HG02759 (cell line): Measurements from ENCODE around the gene AARS2.
A peak's percentile ranks its signal among the peaks of the same experiment; 100 is the strongest.

Source experiments
- ATAC-seq: cut with Tn5 transposase; IDR thresholded peaks from one replicate; pipeline ENCODE4 v1.9.1; 2021; ENCODE audit warnings: mild to moderate bottlenecking, moderate library complexity; ENCODE audit not compliant: unreplicated experiment

The AARS2 gene

DNA sequence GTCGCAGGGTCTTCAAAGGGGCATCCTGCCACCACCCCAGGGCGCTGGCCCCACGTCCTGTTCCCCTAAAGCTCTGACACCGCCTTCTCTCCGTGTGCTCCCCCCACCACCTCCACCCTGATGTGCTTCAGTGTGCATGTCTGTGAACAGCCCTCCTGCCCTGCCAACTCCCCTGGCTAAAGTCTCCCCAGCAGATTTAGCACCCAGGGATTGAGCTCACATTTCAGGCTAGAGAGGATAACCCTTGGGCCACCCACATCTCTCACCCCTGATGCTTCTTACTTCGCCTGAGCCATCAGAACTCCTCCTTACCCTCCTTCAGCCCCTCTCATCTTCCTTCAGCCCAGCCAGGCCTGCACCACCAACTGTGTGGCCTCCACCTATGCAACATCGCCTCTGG lies 35.4 kb downstream of the AARS2 start:
- ATAC-seq, result no peak

DNA sequence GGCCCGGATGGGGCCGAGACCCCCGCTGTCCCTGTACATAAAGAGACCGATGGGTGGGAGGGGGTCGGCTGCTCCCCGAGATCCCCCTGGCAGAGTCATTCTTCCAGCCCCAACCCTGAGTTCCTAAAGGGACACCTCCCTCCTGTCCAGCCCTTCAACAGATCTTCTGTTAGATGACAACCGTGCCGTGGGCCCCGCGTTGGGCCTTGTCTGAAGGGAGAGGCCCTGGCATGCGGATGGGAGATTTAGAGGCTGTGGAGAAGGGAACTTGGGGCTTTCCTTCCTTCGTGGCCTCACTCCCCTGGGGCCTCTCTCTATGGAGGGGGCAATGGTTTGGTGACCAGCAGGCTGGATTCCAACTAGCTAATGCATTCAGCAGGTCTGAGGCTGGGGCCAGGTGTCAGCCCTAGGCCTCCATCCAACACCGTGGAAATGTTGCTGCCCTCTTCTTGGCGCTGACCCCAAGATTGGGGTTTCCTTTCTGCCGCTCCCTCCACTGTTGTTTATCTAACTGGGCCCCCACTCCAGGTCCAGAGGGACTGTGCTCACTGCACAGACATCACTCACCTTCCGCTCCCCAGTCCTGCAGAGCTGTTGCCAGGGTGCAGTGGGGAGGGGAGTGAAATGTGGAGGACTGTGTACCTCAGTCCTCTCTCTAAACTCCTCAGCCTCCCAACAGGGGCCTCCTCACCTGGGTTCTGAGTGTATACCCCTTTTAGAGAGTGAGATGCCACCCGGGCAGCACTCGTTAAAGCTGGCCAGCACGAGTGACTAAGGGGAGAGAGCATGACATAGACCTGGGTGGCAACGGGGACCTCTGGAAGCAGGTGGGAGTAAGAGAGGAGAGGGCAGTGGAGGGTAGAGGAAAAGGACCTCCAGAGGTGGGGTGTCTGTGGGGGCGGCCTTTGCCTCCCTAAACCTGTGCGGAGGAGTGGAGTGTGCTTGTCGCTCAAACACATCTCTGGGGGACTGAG lies 36.2 kb downstream of the AARS2 start:
- ATAC-seq, result no peak

DNA sequence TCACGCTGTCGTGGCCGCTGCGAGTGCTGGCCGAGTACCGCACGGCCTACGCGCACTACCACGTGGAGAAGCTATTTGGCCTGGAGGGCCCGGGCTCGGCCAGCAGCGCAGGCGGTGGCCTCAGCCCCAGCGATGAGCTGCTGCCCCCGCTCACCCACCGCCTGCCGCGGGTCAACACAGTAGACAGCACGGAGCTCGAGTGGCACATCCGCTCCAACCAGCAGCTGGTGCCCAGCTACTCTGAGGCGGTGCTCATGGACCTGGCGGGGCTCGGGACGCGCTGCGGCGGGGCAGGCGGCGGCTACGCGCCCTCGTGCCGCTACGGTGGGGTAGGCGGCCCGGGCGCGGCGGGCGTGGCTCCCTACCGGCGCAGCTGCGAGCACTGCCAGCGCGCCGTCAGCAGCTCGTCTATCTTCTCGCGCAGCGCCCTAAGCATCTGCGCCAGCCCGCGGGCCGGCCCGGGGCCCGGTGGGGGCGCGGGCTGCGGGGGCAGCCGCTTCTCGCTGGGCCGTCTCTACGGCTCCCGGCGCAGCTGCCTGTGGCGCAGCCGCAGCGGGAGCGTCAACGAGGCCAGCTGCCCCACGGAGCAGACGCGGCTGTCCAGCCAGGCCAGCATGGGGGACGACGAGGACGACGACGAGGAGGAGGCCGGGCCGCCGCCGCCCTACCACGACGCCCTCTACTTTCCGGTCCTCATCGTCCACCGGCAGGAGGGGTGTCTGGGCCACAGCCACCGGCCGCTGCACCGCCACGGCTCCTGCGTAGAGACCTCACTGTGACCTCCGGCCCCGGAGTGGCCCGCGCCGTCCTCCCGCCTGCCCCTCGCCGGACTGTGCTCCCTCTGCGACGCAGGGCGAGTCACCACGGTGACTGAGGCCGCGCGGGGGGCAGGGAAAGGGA lies 37.1 kb downstream of the AARS2 start:
- no peak for ATAC-seq

GRCh38 chr6:44275271-44275748 lies 37.8 kb downstream of the AARS2 start:
- ATAC-seq, result no peak

DNA sequence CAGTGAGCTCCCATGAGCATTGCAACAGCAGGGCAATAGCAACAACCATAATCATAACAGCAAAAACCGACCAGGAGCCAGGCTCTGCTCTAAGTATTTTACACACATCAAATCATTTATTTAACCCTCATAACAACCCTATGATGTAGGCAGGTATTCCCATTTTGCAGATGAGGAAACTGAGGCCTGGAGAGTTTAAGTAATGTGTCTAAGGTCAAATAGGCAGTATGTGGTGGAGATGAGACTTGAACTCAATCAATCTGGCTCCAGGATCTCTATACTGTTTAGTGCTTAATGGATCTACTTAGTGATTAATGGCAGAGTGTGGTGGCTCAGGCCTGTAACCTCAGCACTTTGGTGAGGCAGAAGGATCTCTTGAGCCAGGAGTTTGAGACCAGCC lies 39.5 kb downstream of the AARS2 start:
- no peak for ATAC-seq

GRCh38 chr6:44272999-44273566 lies 40.1 kb downstream of the AARS2 start:
- no peak for ATAC-seq

GRCh38 chr6:44272529-44272928 lies 40.6 kb downstream of the AARS2 start:
- no peak for ATAC-seq

DNA sequence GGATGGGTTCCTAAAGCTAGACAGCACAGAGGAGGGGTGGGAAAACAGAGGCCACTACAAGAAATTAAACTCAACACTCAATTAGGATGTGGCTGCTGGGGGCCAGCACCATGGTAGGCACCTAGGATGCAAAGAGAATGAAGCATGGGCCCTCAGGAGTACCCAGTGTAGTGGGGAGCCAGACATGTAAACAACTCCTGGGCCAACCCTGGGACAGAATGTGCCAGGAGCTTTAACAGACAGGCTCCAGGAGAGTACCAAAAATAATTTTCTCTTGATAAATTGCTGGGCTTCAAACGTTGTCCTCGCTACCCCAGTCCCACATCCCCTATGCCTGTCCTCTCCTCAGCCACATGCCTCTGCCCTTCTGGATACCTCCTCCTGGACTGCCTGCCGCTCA lies 41.2 kb downstream of the AARS2 start:
- ATAC-seq, result no peak

GRCh38 chr6:44271406-44271723 lies 41.8 kb downstream of the AARS2 start:
- no peak for ATAC-seq

DNA sequence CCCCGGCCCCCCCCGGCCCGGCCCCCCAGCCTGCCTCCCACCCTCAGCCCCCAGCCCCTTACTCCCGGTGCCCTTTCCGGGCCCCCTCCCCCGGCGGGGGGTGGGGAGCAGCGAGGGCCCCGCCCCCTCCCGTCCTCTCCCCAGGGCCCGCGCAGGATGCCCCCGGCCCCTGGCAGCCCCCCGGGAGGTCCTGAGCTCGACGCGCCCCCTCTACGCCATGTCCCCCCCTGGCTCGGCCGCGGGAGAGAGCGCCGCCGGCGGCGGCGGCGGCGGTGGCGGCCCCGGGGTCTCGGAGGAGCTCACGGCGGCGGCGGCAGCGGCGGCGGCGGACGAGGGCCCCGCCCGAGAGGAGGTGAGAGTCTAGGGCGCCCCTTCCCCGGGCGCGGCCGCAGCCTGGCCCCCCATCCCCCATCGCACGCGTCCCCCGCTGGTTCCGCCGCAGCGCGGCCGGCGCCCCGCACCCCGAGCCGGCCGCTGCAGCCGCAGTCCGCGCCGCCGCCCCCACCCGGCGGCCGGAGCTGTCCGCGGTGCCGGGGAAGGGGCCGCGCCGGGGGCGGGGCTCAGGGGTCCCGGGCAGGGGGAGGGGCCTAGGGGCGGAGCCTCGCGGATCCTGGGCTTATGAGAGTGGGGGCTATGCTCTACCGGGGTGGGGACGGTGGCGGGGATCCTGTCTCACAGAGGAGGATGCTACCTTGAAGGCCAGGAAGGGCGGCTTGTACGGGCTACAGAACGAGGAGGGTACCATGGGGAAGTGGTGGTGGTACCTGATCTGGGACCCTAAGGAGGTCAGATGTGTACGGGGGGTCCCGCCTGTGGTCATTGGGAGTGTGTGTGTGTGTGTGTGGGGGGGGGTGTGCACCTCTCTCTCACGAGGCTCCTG lies 42.4 kb downstream of the AARS2 start:
- ATAC-seq, result no peak

- no peak for ATAC-seq
These were observed 43.1 kb downstream of the AARS2 start, which contains the start of gene TMEM151B for GRCh38 chr6:44269921-44270525. Gene TMEM151B (plus strand): TSS chr6:44270450. CDS start chr6:44270743, 293 bp downstream.

GRCh38 chr6:44269178-44269920 lies 43.8 kb downstream of the AARS2 start:
- ATAC-seq, result no peak

GRCh38 chr6:44268095-44268628 lies 45.0 kb downstream of the AARS2 start:
- no peak for ATAC-seq

GRCh38 chr6:44267252-44267651 lies 45.9 kb downstream of the AARS2 start:
- no peak for ATAC-seq

DNA sequence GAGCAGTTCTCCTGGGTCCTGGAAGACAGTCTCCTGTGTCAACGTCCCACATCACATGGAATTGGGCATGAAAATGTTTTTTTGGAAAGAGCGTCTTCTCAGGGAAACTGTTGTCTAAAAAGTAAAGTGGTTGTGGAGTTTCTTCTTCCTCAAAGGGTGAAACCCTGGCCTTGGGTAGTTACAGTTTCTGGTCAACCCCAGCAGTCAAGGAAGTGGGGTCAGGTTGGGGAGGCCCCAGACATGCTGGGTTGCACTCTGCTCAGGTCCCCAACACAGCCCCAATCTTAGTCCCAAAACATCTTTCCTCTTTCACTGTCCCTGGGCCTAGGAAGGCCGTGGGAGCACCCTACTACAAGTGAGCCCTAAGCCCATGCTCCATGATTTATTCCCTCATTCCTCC lies 46.8 kb downstream of the AARS2 start:
- ATAC-seq, result no peak

- no peak for ATAC-seq
These were observed 47.4 kb downstream of the AARS2 start for GRCh38 chr6:44265722-44266233.

DNA sequence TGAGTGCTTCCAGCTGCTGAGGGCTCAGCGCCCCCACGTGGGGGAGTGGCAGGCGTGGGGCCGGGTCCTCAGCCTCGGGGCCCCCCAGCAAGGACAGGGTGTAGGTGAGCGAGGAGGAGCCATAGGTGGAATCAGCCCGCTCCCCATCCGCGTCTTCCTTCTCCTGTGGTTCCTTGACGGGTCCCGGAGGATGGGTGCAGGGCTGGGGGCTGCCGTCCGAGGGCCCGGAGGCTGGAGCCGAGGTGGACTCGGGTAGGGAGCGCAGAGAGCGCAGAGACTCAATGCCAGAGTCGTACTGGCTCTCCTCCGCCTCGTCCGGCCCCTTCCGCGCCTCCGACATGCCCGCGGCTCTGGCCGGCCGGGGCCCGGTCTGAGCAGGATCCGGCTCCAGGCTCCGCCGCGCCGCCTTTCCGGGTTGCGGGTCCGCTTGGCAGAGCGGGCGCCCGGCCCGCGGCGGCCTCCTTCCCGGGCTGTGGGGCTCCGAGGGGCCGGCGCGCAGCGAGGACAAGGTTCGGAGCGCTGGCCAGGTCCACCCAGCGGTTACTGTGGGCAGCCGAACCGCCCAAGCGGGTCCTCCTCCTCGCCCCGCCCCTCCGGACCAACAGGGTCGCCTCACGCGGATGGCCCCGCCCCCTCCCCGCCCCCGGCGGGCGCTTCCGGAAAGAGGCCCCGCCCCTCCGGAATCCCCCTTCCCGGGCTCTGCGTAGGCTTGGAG lies 48.0 kb downstream of the AARS2 start, which contains the start of gene NFKBIE:
Gene NFKBIE, minus strand, starts transcription at position 545 of the 715 bp plus-strand sequence. Its CDS starts 205 bp downstream, at position 340.
- ATAC-seq, result peak; percentile 44
